GM10266 (cell line): ENCODE results near the gene CCHCR1.

Source experiments
- DNase-seq: peaks from one replicate; pipeline ENCODE4 v3.0.0; 2012; ENCODE audit errors: extremely low spot score
- TF ChIP-seq, protein P1 (sequence below): IDR thresholded peaks from 2 replicates; pipeline ENCODE4 v1.5.1; 2012; ENCODE audit warnings: mild to moderate bottlenecking, low read depth; ENCODE audit not compliant: control insufficient read depth, insufficient read depth; ENCODE audit errors: missing control alignments

The CCHCR1 gene

DNA sequence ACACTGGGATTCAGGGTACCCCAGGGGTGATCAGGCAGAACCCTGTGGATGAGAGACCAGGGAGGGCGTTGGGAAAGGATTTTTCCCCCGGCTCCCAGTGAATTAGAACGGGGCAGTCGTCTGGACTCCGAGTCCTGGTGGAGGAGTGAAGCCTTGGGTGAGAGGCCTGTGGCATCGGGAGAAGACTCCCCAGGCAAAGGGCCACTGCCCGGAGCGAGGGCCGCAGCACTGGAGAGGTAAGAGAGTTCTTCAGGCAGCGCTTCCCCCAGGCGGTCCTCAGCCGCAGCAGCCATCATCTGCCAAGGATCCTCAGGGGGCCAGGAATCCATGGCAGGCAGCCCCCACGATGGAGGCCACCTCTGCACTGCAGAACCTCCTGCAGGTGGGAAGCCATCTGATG is 45.9 kb downstream of the CCHCR1 start:
- no peak for DNase-seq
- TF ChIP-seq, protein P1, sequence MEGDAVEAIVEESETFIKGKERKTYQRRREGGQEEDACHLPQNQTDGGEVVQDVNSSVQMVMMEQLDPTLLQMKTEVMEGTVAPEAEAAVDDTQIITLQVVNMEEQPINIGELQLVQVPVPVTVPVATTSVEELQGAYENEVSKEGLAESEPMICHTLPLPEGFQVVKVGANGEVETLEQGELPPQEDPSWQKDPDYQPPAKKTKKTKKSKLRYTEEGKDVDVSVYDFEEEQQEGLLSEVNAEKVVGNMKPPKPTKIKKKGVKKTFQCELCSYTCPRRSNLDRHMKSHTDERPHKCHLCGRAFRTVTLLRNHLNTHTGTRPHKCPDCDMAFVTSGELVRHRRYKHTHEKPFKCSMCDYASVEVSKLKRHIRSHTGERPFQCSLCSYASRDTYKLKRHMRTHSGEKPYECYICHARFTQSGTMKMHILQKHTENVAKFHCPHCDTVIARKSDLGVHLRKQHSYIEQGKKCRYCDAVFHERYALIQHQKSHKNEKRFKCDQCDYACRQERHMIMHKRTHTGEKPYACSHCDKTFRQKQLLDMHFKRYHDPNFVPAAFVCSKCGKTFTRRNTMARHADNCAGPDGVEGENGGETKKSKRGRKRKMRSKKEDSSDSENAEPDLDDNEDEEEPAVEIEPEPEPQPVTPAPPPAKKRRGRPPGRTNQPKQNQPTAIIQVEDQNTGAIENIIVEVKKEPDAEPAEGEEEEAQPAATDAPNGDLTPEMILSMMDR, result no peak

DNA sequence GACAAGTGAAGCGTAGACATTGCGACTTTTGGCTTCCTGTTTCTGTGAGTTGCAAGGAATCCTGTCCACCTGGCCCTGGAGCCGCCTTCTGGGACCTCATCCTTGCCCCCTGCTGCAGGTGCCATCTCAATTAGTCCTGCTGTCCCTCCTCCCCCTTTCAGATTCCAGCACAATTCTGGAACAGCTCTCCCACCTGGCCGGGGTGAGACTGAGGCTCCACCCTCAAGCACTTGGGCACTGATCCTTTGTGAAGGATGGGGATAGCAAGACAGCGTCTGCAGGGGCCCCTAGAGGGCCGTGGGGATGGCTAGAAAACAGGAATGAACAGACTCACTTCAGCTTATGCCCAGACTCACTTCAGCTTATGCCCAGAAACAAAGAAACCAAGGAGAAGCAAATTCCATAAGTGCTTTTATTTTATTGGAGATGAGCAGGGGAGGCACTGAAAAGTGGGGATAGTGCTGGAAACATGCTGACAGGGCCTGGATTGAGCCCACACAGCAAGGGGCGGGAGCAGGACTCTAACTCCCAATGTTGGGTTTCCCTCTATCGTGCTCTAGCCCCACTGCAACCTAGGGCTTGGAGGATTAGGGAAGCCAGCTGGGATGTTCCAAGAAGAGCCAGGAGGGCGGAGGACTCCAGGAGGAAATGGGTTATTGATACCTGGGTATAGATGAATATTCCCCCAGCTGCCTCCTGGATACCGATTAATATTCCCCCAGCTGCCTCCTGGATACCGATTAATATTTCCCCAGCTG is 46.6 kb downstream of the CCHCR1 start:
- TF ChIP-seq, protein P1, result no peak

DNA sequence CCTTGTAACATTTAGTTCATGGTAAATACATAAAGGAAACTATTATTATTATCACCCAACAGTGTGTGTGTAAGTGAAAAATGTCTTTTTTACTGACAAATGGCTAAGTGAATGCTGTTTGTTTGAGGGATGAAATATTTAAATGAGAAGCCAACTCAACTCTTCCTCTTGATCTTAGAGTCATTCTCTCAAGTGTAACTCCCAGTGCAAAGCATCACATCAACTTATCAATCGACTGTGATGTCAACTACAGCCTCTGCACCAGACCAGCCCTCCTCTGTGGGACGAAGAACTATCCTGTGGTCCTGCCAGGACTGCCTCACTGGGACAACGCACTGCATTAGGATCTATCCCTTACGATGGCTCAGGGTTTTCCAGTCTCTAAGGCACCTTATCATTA is 50.5 kb downstream of the CCHCR1 start:
- no peak for DNase-seq
- TF ChIP-seq, protein P1, result no peak

More for the DNA sequence above, 46.6 kb downstream of the CCHCR1 start:
- DNase-seq, result no peak

DNA sequence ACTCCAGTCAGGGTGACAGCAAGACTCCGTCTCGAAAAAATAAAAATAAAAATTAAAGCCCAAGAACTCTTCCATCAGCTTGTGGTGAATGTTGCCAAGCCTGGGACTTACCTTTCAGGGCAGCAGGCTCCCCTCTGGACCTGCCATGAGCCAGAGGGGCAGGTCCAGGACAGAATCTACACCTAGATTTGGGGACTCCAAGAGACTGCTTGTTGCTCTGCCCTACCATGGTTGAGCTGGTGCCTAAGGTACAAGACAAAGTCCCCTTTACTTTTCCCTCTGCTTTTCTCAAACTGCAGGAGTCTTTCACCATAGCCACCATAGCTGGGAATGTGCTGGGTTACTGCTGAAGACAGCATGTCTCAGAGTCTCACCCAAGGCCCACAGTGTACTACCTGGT is 54.5 kb downstream of the CCHCR1 start:
- TF ChIP-seq, protein P1, result no peak

DNA sequence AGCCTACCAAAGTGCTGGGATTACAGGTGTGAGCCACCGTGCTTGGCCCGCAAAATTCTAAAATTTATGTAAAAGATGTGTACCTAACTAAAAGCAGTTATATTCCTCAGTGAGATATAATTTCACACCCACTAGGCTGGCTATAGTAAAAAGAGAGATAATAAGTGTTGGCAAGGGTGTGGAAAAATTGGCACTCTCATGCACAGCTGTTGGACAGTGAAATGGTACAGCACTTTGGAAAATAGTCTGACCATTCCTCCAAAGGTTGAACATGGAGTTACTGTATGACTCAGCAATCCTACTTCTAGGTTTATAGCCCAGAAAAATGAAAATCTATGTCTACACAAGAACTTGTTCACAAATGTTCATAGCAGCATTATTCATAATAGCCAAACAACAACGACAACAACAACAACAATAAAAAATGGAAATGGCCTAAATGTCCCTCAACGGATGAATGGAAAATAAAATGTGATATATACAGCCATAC is 59.1 kb downstream of the CCHCR1 start:
- DNase-seq, result no peak
- TF ChIP-seq, protein P1, result no peak

More for the DNA sequence above, 54.5 kb downstream of the CCHCR1 start:
- DNase-seq, result no peak

DNA sequence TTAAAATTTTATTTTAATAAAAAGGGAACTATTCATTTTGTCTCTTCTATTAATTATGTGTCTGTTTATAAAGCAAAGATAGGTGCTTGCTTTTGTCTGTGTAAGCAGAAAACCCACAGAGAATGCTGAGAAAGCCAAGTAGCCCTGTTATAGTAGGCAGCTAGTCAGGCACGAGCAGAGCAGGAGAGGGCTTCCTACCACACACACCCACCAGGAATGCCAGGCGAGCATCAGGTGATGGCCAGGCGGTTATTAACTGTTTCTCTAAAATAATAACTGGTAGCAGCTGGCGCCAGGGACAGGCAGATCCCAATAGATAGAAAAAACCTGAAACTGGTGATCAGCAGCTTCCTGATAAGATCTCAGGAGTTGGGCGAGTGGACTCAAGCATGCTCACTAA is 60.9 kb downstream of the CCHCR1 start:
- TF ChIP-seq, protein P1, result no peak
- no peak for DNase-seq

DNA sequence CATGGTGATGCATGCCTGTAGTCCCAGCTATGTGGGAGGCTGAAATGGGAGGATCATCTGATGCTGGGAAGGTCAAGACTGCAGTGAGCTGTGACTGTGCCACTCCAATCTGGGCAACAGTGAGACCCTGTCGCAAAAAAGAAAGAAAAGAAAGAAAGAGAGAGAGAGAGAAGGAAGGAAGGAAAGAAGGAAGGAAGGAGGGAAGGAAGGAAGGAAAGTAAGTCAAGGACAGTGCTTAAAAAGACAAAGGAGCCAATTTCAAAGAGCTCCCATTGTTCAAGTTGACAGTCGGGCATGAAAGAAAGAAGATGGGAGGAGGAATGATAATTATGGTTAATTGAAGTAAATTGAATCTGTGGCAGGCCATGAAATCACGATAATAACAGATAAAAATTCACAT is 61.4 kb downstream of the CCHCR1 start:
- no peak for DNase-seq
- TF ChIP-seq, protein P1, result no peak
